HCT116 (cell line): ENCODE results near the gene PLCB1. TPM values are rescaled to one million over a fixed set of nuclear protein-coding genes. Genes with fewer than 3 reads are reported as not detected.

Experiments used
- ATAC-seq: fragments of 200-7000 bp; cut with Tn5 transposase; 2 replicates; pipeline ENCODE4 v1.9.1; 2020; ENCODE audit warnings: mild to moderate bottlenecking, moderate library complexity
- BruUV-seq: library from RNA; stranded (reverse); fragments of 400-500 nt; replicated peaks from 2 replicates; lab custom pipeline; 2021; lab: Mats Ljungman, UMichigan
- CTCF ChIA-PET: fragments of 300-600 bp; sonication (Branson Sonifier 250); formaldehyde crosslinking; loops from one replicate; lab custom pipeline; 2021; ENCODE audit warnings: antibody characterized with exemption; lab: Charles Lee
- POLR2A ChIA-PET: fragments of 300-600, 350-600 bp; sonication (Branson Sonifier 250); formaldehyde crosslinking; loops from one replicate; lab custom pipeline; 2021; ENCODE audit warnings: antibody characterized with exemption; lab: Charles Lee
- RAD21 ChIA-PET, 2 experiments: fragments of 300-600 bp; sonication (Branson Sonifier 250); formaldehyde crosslinking; loops; one replicate each; lab custom pipeline; 2023; ENCODE audit warnings: low total read pairs in 2 of 2; ENCODE audit not compliant: uncharacterized antibody in 2 of 2, unreplicated experiment in 2 of 2, low non-redundant PET in 1 of 2; lab: Charles Lee
- DNase-seq: peaks from one replicate; pipeline ENCODE4 v3.0.0-alpha.2; 2010; ENCODE audit warnings: low read depth, low spot score
- H2AFZ ChIP-seq: fragments of 200-600 bp; shearing (Covaris generic), sonication (generic); 2 replicates; pipeline ENCODE4 v1.6.1; 2017; ENCODE audit warnings: low read depth, mixed run types, mixed read lengths, antibody characterized with exemption, low read length; ENCODE audit not compliant: poor library complexity, severe bottlenecking
- H3K27ac ChIP-seq: 2 replicates; pipeline ENCODE4 v1.5.1; 2012; ENCODE audit warnings: low read depth, low read length
- H3K27me3 ChIP-seq: fragments of 200-600 bp; sonication (generic); 2 replicates; pipeline ENCODE4 v1.6.1; 2016; ENCODE audit warnings: mixed run types, low read length, mixed read lengths; ENCODE audit not compliant: insufficient read depth
- H3K36me3 ChIP-seq, 2 experiments: fragments of 200-500 bp in 1 of 2; fragments of 200-600 bp in 1 of 2; sonication (Bioruptor generic) in 1 of 2; sonication (generic) in 1 of 2; 2 replicates each; pipeline versions ENCODE4 v1.5.1 to v1.6.1; 2014 to 2016; ENCODE audit warnings: low read length in 2 of 2, inconsistent platforms in 1 of 2, mixed read lengths in 1 of 2, mixed run types in 1 of 2; ENCODE audit not compliant: insufficient read depth in 2 of 2, control insufficient read depth in 1 of 2
- H3K4me1 ChIP-seq, 2 experiments: fragments of 200-600 bp in 1 of 2; sonication (generic) in 1 of 2; 2 replicates each; pipeline versions ENCODE4 v1.5.1 to v1.6.1; 2012 to 2017; ENCODE audit warnings: low read length in 2 of 2, inconsistent platforms in 1 of 2, mild to moderate bottlenecking in 1 of 2, mixed read lengths in 1 of 2, mixed run types in 1 of 2, moderate library complexity in 1 of 2; ENCODE audit not compliant: insufficient read depth in 2 of 2, control insufficient read depth in 1 of 2
- H3K4me2 ChIP-seq: fragments of 200-600 bp; sonication (generic); 2 replicates; pipeline ENCODE4 v1.6.1; 2017; ENCODE audit warnings: mixed run types, low read length, mixed read lengths
- H3K4me3 ChIP-seq, 2 experiments: fragments of 200-600 bp in 1 of 2; sonication (generic) in 1 of 2; replicated peaks in 1 of 2; 2 replicates each; pipeline ENCODE4 v1.5.1; 2011 to 2016; ENCODE audit warnings: low read length in 2 of 2, control low read depth in 1 of 2, low read depth in 1 of 2, mild to moderate bottlenecking in 1 of 2, mixed read lengths in 1 of 2, mixed run types in 1 of 2
- H3K79me2 ChIP-seq: fragments of 200-600 bp; sonication (generic); 2 replicates; pipeline ENCODE4 v1.6.1; 2017; ENCODE audit warnings: mild to moderate bottlenecking, mixed run types, low read length, moderate library complexity, mixed read lengths; ENCODE audit not compliant: insufficient read depth
- H3K9ac ChIP-seq: fragments of 200-600 bp; sonication (generic); 2 replicates; pipeline ENCODE4 v1.6.1; 2016; ENCODE audit warnings: low read length, mixed read lengths
- H3K9me2 ChIP-seq: fragments of 200-600 bp; sonication (generic), shearing (Covaris generic); 2 replicates; pipeline ENCODE4 v1.6.1; 2017; ENCODE audit warnings: mixed run types, mild to moderate bottlenecking, moderate library complexity; ENCODE audit not compliant: insufficient read depth
- H3K9me3 ChIP-seq, 2 experiments: fragments of 200-500 bp in 1 of 2; fragments of 200-600 bp in 1 of 2; sonication (Bioruptor generic) in 1 of 2; sonication (generic) in 1 of 2; 2 replicates each; pipeline ENCODE4 v1.6.1; 2014 to 2017; ENCODE audit warnings: low read length in 2 of 2, mixed read lengths in 2 of 2, inconsistent platforms in 1 of 2, low read depth in 1 of 2, mild to moderate bottlenecking in 1 of 2, mixed run types in 1 of 2, moderate library complexity in 1 of 2; ENCODE audit not compliant: control insufficient read depth in 1 of 2, insufficient read depth in 1 of 2
- H4K20me1 ChIP-seq: fragments of 200-600 bp; sonication (generic), shearing (Covaris generic); 2 replicates; pipeline ENCODE4 v1.6.1; 2017; ENCODE audit warnings: mixed run types, mild to moderate bottlenecking, moderate library complexity; ENCODE audit not compliant: insufficient read depth
- JUND ChIP-seq: IDR thresholded peaks from 2 replicates; pipeline ENCODE4 v1.6.1; 2012
- POLR2A ChIP-seq: IDR thresholded peaks from 2 replicates; pipeline ENCODE4 v1.7.0; 2011; ENCODE audit warnings: borderline replicate concordance; ENCODE audit not compliant: insufficient read depth, insufficient read length; ENCODE audit errors: extremely low read depth
- POLR2AphosphoS5 ChIP-seq: IDR thresholded peaks from 2 replicates; pipeline ENCODE4 v1.6.1; 2011; ENCODE audit warnings: mild to moderate bottlenecking, low read depth, low read length, moderate library complexity
- SIN3A ChIP-seq: IDR thresholded peaks from 2 replicates; pipeline ENCODE4 v1.6.1; 2012; ENCODE audit warnings: low read depth
- ZBTB33 ChIP-seq: IDR thresholded peaks from 2 replicates; pipeline ENCODE4 v1.6.1; 2011; ENCODE audit warnings: mild to moderate bottlenecking, low read length, moderate library complexity; ENCODE audit not compliant: insufficient replicate concordance; ENCODE audit errors: extremely low read depth
- intact Hi-C: fragments of 100-400 bp; cut with micrococcal nuclease; formaldehyde crosslinking; loops from 2 replicates; pipeline ENCODE4 v1.10.0; 2022
- total RNA-seq: library from RNA; stranded (reverse); gene quantifications from one replicate; pipeline ENCODE4 v1.2.1, GENCODE V29; 2021; ENCODE audit not compliant: unreplicated experiment

PLCB1 gene
- total RNA-seq, 1 experiment from 2014 or later: 15.8 TPM

GRCh38 chr20:8860011-8860495 is 728.0 kb downstream of the PLCB1 start:
- TF ChIP-seq ZBTB33: no peak
- TF ChIP-seq POLR2A: no peak
- no peak for TF ChIP-seq POLR2AphosphoS5
- Histone ChIP-seq H2AFZ (no peak overlapping the region), H3K36me3 (no peaks in the 10 kb centered on the region), H3K27me3 (no peaks in the 10 kb centered on the region), H3K4me2 (no peak overlapping the region), H3K79me2 (no peaks in the 10 kb centered on the region), H3K9ac (no peak overlapping the region), H3K4me3 (no peak overlapping the region), H3K9me3 (no peaks in the 10 kb centered on the region), H3K4me1 (no peaks in the 10 kb centered on the region), H4K20me1 (no peaks in the 10 kb centered on the region), H3K27ac (no peak overlapping the region), H3K9me2 (no peaks in the 10 kb centered on the region)
- RAD21 ChIA-PET: no interaction called here
- BruUV-seq: no TSS peak
- intact Hi-C loops: loop anchor here (10.0 kb wide), 1 partner anchor 65 kb away; no protein-coding TSS in a partner anchor
- no peak for ATAC-seq
- no peak for DNase-seq
- CTCF ChIA-PET: no interaction called here
- POLR2A ChIA-PET: no interaction called here

- ChIA-PET RAD21 (no interaction called here), CTCF (no interaction called here)
Measured at GRCh38 chr20:8862092-8862491, 730.0 kb downstream of the PLCB1 start.

More at GRCh38 chr20:8862092-8862491, 730.0 kb downstream of the PLCB1 start:
- POLR2A ChIA-PET: no interaction called here
- H3K4me2 ChIP-seq: no peak overlapping the region
- no peaks in the 10 kb centered on the region for H3K9me2 ChIP-seq
- H3K4me3 ChIP-seq: no peak overlapping the region
- no peak for ATAC-seq
- H3K79me2 ChIP-seq: no peaks in the 10 kb centered on the region
- no peak overlapping the region for H3K27ac ChIP-seq
- no peaks in the 10 kb centered on the region for H3K27me3 ChIP-seq
- no peaks in the 10 kb centered on the region for H3K9me3 ChIP-seq
- H2AFZ ChIP-seq: no peak overlapping the region
- no peaks in the 10 kb centered on the region for H3K4me1 ChIP-seq
- no peak for DNase-seq
- H3K36me3 ChIP-seq: no peaks in the 10 kb centered on the region
- intact Hi-C loops: loop anchor here (10.0 kb wide), 1 partner anchor 63 kb away; no protein-coding TSS in a partner anchor
- H3K9ac ChIP-seq: no peak overlapping the region
- TF ChIP-seq SIN3A (no peak), JUND (no peak)
- H4K20me1 ChIP-seq: no peaks in the 10 kb centered on the region
- no TSS peak for BruUV-seq
